PFSK-1 (cell line): ENCODE results near the gene CYLD.

Source experiments
- FOXP2 ChIP-seq: optimal IDR thresholded peaks from 2 replicates; pipeline ENCODE3; 2011; ENCODE audit warnings: borderline replicate concordance, control low read depth, inconsistent platforms; ENCODE audit not compliant: insufficient read depth; ENCODE audit errors: extremely low read length, extremely low read depth
- POLR2AphosphoS5 ChIP-seq: IDR thresholded peaks from 2 replicates; pipeline ENCODE4 v1.6.1; 2012; ENCODE audit warnings: low read depth, mild to moderate bottlenecking, control low read depth, low read length, moderate library complexity
- SIN3A ChIP-seq: IDR thresholded peaks from 2 replicates; pipeline ENCODE4 v1.6.1; 2012; ENCODE audit warnings: mild to moderate bottlenecking, low read length, moderate library complexity, borderline replicate concordance; ENCODE audit not compliant: insufficient read depth
- TAF1 ChIP-seq: IDR thresholded peaks from 2 replicates; pipeline ENCODE4 v1.6.1; 2012; ENCODE audit warnings: low read length, control low read depth, borderline replicate concordance; ENCODE audit not compliant: insufficient read depth
- TF ChIP-seq, protein P1 (sequence below), 2 experiments: IDR thresholded peaks; 2 replicates each; pipeline versions ENCODE4 v1.6.1 to v1.8.0; 2011 to 2012; ENCODE audit warnings: low read depth in 2 of 2, low read length in 2 of 2, control low read depth in 1 of 2, inconsistent platforms in 1 of 2, mild to moderate bottlenecking in 1 of 2, moderate library complexity in 1 of 2; ENCODE audit not compliant: insufficient read depth in 1 of 2

DNA sequence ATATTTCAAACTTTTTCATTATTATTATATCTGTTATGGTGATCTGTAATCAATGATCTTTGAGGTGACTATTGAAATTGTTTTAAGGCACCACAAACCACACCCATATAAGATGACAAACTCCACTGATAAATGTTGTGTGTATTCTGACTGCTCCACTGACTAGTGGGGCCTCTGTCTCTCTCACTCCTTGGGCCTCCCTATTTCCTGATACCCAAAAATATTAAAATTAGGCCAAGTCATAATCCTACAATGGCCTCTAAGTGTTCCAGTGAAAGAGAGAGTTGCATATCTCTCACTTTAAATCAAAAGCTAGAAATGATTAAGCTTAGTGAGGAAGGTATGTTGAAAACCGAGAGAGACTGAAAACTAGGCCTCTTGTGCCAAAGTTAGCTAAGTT is 23.4 kb downstream of the CYLD start:
- TF ChIP-seq SIN3A (no peak), POLR2AphosphoS5 (no peak), TAF1 (no peak), FOXP2 (no peak)
- TF ChIP-seq, protein P1, sequence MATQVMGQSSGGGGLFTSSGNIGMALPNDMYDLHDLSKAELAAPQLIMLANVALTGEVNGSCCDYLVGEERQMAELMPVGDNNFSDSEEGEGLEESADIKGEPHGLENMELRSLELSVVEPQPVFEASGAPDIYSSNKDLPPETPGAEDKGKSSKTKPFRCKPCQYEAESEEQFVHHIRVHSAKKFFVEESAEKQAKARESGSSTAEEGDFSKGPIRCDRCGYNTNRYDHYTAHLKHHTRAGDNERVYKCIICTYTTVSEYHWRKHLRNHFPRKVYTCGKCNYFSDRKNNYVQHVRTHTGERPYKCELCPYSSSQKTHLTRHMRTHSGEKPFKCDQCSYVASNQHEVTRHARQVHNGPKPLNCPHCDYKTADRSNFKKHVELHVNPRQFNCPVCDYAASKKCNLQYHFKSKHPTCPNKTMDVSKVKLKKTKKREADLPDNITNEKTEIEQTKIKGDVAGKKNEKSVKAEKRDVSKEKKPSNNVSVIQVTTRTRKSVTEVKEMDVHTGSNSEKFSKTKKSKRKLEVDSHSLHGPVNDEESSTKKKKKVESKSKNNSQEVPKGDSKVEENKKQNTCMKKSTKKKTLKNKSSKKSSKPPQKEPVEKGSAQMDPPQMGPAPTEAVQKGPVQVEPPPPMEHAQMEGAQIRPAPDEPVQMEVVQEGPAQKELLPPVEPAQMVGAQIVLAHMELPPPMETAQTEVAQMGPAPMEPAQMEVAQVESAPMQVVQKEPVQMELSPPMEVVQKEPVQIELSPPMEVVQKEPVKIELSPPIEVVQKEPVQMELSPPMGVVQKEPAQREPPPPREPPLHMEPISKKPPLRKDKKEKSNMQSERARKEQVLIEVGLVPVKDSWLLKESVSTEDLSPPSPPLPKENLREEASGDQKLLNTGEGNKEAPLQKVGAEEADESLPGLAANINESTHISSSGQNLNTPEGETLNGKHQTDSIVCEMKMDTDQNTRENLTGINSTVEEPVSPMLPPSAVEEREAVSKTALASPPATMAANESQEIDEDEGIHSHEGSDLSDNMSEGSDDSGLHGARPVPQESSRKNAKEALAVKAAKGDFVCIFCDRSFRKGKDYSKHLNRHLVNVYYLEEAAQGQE (IDR thresholded peaks at IDR 0.05; ENCODE audit: insufficient read depth in 1 of 2, low read depth in 2 of 2, low read length in 2 of 2) = no peak
